Astrocyte of the hippocampus (primary cell): ENCODE data around the gene LGI1.

ENCODE experiments used
- DNase-seq: peaks from one replicate; pipeline ENCODE4 v3.0.0; 2011; ENCODE audit warnings: low read depth, low spot score

The LGI1 gene

DNA sequence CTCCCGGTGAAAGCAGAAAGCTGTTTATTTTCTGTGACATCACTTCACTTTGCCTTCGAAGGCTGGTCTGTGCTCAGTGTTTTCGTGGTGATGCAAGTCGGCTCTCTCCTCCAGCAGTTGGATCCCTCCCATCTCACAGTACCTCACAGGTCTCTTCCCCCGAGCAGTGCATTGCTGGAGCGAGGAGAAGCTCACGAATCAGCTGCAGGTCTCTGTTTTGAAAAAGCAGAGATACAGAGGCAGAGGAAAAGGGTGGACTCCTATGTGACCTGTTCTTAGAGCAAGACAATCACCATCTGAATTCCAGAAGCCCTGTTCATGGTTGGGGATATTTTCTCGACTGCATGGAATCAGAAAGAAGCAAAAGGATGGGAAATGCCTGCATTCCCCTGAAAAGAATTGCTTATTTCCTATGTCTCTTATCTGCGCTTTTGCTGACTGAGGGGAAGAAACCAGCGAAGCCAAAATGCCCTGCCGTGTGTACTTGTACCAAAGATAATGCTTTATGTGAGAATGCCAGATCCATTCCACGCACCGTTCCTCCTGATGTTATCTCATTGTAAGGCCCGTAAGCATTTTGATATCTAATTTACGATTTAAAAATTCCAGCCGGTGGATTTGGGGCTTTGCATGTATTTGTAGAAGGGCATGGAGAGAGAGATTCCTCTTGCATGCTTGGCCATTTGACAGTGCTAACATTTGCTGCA lies at the start of gene LGI1:
LGI1 (plus strand) TSS at position 136 of the 707 bp plus-strand sequence; CDS start at position 345, 209 bp downstream.
- DNase-seq = peak; percentile 35

DNA sequence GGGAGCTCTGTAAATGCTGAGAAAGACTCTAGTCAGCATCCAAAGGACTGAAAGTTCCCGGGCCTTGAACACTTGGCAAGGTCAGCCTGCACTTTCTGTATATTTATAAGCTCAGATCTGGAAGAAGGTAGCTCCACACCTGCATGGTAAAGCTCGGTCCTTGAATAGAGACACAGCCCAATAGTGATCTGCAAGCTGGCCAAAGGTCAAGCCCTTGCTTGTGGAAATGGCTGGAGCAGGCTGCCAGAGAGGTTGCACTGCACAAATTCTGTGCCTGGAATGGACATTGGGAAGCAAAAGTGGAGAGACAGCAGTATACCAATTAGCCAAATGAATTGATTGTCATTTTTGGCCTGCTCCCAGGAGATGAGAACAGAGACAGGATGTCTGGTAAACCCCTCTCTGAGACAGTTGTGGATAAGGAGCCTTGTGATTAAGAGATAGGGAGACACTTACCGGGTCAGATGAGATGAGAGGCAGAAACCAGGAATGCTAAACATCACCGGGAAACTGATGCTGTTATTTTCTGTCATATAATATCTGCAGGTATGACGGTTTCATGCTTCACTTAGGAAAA lies 47.3 kb upstream of the LGI1 start:
- no peak for DNase-seq

DNA sequence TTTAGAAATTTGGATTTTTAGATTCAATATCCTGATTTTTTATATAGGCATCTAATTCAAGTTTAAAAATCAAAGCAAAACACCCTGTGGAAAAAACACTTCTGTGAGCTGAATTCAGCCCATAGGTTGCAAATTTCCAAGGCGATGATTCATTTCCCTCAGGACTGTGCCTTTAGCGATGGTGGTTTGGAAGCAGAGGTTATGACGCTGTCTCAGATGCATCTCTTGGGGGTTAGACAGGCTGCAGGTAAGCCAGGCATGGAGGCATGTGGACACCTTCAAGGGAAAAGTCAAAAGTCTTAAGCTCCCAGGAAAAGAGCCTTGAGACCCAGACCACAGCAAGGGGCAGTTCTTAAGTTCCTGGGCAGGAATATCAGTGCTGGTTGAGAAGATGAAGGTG lies 45.8 kb upstream of the LGI1 start:
- DNase-seq = peak; percentile 4

DNA sequence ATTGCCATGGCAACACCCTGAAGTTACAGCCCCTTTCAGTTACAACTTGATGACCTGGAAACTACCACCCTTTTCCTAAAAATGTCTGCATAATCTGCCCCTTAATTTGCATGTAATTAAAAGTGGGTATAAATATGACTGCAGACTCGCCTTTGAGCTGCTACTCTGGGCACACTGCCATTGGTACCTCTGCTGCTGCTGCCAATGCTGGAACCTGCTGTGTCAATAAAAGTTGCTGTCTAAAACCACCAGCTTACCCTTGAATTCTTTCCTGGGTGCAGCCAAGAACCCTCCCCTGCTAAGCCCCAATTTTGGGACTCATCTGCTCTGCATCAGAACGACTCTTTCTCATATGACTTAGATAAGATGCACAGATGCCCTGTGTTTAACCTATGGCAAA lies 45.1 kb upstream of the LGI1 start:
- DNase-seq = peak; percentile 4

DNA sequence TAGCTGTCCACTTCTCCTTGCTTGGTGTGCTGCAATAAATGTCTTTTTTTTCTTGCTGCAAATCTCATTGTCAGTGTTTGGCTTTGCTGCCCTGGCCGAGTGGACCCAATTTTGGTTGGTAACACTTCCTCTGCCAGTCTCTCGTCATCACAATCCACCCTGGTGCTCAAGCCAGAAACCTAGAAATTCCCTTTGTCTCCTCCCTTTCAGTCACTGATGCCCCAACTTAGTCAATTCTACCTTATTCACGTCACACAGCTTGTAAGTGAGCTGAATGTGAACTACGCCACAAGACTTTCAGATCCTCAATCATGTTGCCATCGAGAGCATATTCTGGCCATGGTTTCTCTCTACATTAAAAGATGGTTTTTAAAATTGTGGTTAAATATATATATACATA lies 42.4 kb upstream of the LGI1 start:
- no peak for DNase-seq

DNA sequence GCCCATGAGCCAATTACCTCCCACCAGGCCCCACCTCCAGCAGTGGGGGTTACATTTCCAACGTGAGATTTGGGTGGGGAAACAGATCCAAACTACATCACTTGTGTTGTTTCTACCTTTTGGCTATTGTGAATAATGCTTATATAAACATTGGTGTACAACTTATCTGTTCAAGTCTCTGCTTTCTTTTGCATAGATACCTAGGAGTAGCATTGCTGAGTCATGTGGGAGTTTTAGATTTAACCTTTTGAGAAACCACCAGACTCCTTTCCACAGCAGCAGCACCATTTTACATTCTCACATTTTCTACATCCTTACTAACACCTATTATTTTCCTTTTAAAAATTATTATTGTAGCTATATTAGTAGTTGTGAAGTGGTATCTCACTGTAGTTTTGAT lies 41.0 kb upstream of the LGI1 start:
- no peak for DNase-seq

DNA sequence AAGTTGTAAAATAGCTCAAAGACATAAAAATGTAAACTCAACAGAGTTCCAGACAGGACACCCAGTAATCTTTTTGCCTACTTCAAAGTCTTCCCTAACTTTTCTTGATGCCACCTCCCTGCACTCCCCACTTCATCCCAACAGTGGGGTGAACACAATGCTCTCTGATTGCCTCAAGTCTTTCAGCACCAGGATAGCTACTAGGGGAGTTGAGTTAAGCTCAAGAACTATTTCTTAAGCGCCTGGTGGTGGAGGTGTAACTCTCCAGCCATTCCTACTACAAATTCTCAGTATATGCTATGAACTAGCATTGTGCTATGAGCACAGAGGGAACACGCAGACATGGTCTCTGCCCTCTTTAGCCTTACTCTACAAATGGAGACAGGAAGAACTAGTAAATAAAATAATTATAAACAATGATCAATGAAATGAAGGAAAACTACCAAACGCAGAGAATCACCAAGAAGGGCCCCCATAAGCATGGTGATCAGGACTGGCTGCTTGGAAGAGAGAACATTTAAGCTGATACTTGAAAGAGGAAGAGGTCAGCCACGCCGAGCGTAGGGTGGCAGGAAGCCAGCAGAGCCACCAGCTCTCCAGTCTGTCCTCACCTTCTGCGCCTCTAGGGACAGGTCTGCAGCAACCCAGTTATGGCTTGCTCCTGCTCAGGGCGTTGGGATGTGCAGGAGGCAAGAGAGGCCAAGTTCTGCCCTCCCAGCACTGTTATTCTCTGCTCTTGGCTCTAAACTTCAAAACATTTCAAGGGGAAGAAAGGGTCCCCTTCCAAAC lies 38.6 kb upstream of the LGI1 start:
- no peak for DNase-seq

DNA sequence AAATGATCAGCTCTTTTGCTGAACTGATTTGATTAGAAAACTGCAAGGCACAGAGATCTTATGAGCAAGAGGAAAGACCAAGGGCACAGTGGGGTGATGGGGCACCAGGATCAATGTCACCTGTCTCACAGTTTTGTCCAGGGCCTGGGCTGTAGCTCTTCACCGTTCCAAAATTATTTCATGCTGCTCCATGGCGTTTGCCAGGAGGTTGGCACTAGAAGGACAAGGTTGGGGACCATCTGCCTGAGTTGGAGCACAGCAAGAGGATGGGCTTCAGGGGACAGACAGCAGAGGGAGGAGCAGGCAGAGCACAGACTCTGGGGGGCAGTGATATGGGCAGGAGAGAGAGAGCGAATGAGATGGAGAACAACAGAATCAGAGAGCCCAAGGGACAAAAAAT lies 37.8 kb upstream of the LGI1 start:
- no peak for DNase-seq

DNA sequence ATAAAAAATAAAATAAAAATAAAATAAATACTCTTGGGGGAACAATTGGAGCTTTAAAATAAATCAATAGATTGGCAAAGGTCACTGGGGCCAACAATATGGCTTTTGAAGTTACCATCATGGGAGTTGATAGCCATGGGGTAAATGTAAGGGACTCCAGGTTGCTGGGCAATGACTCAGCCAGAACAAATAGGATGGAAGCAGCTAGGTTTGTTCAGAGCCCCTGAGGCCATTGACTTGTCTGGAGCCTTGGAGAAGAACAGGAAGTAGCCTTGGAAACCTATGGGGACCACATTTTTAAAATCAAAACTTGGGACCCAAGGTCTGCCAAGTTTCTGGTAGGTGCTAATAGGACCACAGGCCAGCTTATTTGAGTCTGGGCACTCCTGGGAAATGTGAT lies 35.2 kb upstream of the LGI1 start:
- no peak for DNase-seq

DNA sequence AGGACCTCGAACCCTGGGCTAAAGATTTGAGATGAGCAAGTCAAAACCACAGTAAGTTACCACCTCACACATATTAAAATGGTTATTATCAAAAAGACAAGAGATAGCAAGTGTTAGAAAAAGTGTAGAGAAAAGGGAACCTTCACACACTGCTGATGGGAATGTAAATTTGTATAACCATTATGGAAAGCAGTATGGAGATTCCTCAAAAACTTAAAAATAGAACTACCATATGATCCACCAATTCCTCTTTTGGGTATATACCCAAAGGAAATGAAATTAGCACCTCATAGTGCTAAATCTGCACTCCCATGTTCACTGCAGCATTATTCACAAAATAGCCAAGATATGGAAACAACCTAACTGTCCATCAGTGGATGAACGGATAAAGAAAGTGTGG lies 34.6 kb upstream of the LGI1 start:
- DNase-seq = no peak

DNA sequence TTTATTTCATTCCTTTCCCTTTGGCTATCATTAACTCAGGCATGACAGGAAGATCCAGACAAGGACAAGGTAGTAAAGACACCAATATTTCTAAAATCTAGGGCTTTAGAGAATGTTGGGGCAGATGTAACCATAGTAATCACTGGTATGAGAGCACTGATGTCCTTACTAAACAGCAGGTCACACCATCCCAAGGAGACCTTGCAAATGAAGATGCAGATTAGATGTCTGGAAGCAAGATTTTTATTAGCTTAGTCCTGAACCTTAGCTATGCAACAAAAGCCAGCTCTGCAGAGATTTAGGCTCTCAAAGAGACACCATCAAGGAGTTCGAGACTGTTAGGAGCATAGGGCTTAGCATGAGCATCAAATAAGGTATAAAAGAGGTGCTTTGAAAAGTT lies 31.7 kb upstream of the LGI1 start:
- DNase-seq = no peak

DNA sequence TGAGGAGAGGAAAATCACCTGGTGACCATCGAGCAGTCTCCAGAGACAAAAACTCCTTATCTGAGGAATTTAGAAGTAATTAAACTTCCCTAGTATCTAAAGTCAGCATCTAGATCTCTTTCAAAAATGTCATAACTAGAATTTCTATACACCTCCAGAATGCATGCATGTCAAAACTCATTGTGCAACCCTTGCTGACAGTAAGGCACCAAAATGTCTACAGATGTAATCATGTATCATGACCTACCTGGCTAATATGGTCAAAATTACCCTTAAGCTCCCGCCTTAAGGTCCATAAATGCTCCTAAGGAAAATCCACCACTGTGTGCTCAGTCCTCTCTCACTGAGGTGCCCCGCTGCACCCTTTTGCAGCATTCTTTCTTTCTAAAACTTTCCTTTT lies 16.4 kb upstream of the LGI1 start:
- no peak for DNase-seq

DNA sequence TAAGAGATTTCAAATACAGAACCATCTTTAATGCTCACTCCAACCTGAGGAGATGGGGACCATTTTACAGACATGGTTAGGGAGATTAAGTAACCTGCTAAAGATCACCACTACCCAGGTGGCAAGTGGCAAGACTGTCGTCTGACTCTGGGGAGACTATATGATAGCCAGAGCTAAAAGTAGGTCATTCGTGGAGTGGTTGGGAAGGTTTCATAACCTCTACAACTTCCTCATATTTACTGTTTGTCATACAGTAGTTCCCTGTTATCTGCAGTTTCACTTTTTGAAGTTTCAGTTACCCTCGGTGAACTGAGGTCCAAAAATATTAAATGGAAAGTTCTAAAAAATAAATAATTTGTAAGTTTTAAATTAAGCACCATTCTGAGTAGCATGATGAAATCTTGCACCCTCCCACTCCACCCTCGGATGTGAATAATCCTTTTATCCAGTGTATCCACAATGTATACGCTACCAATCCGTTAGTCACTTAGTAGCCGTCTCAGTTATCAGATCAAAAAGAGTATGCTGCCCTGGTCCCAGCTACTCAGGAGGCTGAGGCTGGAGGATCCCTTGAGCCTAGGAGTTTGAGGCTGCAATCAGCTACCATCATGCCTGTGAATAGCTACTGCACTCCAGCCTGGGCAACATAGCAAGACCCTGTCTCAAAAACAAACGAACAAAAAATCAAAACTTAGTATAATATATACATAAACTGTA lies 14.9 kb upstream of the LGI1 start:
- DNase-seq = no peak

DNA sequence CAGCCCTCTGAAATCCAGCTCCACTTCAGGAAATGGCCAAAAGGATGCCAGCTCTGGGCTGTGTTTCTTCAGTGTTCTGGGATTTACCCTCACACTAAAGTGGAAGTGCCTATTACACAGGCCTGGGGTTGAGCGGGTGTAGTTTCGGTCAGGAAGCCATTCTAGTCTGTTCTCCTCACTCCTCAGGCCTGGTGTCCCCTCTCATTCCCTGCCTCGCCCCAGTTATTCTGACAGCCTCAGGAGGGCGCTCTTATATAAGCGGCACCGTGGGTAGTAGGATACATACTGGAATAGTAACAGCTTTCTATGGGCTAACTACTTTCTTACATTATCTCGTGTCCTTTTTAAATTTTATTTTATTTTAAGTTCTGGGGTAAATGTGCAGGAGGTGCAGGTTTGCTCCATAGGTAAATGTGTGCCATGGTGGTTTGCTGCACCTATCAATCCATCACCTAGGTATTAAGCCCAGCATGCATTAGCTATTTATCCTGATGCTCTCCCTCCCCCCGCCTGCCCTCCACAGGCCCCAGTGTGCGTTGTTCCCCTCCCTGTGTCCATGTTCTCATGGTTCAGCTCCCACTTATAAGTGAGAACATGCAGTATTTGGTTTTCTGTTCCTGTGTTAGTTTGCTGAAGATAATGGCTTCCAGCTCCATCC lies 12.2 kb upstream of the LGI1 start:
- peak; percentile 77 for DNase-seq

DNA sequence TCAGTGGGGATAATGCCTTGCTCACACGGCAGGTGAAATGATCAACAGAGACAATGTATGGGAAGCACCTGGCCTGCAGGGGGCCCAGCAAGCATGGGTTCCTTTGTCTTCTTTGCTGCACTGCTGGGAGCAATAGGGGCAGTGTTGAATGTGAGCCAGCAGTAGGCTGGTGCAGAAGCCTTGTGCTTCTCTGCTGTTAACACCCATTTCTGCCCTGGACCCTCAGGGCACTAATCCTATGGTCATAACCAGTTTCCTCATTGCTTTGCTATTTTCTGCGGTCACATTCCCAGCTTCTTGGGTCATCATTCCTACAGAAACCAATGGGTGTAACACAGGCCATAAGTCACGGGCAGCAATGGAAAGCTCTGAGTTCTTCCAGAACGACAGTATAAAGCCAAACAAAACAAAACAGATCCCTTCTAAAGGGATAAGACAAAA lies 10.9 kb upstream of the LGI1 start:
- DNase-seq = peak; percentile 96

DNA sequence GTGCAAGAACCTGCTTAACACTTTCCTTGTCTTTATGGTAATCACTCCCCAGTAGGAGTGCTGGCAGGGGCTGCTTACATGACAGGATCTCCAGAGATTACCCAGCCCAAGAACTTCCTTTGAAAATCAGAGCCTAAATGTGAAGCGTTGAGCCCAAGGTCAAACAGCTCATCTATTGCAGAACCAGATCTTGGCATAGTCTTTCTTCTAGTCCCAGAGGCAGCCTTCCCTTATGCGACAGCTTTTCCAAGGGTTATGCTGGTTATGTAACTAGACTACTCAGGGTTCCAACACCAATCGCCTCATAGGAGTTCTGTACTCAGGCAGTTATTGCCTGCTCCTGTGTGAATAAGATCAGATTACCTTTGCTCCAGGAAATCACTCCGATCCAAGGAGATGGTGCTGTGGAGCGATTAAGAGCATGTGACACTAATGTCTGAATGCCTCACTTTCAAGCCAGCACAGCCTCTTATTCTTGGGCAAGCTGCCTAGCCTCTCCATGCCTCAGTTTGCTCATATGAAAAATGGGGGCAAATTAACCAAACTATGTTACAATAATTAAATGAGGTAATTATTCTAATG lies 8.4 kb upstream of the LGI1 start:
- no peak for DNase-seq

DNA sequence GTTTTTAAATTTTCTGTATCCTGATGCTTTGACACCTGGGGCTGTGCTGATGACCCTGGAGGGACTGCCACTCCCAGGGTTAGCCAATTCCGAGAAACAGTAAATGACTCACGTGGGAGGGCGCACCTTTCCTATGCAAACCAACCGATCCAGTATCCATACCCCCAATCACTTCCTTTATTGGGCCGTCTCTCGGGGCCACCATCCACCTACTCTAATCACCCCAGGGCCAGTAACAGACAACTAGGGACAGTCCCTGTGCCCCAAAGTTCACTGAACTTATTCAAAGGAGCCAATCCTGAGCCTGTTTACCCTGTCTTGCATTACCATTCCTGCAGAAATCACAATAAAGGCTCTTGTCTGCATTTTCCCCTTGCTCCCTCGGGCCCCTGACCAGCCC lies 6.6 kb upstream of the LGI1 start:
- DNase-seq = no peak

DNA sequence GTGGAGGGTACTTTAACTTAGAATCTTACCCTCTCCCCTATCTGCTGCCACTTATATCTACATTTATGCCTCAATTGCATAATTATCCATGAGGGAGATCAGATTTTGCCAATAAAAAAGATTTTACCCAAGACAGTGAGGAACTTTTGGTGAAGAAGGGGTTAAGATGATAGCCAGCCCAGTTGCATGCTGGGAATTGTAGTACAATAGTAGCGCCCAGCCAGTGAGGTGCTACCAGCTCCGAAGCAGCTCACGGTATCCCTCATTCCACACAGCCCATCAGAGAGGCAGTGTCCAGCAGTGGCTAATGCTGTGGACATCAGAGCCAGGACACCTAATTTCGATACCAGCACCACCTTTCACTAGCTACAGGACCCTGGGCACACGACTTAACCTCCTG lies 5.9 kb upstream of the LGI1 start:
- peak; percentile 58 for DNase-seq

DNA sequence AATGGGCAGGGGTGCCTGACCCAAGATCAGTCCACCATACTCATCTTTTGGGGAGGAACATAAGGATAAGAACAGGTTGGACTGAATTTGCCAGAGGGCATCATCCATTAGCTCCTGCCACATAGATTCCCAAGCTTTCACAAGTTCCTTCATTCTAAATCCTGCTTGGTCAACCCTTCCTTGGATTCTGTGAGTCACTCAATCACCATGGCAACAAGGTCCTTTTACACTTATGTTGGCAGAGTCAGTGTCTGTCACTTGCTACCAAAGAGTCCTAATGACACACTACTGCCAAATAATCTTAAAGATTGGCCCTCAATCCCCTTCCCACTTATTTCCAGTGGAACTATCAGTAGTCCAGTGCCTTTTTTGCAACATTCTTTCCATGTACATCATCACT lies 5.0 kb upstream of the LGI1 start:
- peak; percentile 73 for DNase-seq

DNA sequence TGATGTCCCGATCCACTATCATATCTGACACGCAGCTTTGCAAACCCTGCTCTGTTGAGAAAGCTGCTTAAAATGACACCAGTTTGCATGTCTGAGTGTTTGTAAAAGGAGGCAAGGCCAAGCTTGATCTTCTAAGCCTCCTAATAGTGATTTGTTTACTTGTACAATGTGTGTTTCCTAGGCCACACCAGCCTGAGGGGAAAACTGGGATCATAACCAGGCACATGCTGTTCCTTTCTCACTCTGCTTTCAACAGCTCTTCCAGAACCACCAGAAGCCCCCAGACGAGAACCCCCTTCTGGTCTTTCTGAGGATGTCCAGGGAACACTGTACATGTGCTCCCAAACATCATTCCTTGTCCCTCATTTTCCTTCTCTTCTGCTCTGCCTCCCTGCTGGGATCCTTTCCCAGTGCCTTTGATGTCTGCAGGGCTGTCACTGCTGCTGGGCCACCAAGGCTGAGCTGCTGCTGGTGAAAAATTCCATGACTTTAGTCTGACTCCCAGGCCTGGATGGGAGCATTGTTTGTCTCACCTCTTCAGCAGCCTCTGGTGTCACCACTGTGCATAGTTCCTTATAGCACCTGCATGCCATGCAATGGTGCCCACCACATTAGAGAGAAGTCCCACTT lies 4.0 kb upstream of the LGI1 start:
- peak; percentile 10 for DNase-seq

DNA sequence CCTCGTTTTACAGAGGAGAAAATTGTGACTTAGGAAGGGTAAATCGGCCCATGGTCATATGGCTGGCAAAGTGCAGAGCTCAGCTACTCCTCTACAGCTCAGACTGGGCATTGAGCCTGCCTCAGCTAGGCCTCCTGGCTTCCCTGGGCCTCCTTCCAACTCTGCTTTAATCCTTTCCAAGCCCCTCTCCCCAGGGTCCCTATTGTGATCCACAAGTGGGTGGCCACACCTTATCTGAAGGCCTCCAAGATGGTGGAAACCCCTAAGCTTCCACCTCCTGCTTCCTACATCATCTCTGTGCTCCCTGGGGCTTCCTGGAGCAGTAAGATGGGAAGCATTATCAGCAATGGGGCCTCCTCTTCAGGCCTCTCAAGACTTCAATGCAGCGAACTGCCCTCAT lies 3.0 kb upstream of the LGI1 start:
- no peak for DNase-seq
